Astrocyte of the cerebellum (primary cell): ENCODE data around the gene ALDH3B2.

ENCODE experiments used
- DNase-seq: peaks from one replicate; pipeline ENCODE4 v3.0.0-alpha.2; 2011; ENCODE audit warnings: low read depth
- H3K4me3 ChIP-seq: 2 replicates; pipeline ENCODE4 v1.5.1; 2011; ENCODE audit warnings: mild to moderate bottlenecking, low read depth, low read length, moderate library complexity
- in situ Hi-C: cut with HindIII; loops from 2 replicates; pipeline ENCODE4 v1.10.0; 2017; ENCODE audit warnings: low sequenced_read_pairs
- TF ChIP-seq, protein P1 (sequence below): IDR thresholded peaks from 2 replicates; pipeline ENCODE4 v1.5.1; 2012; ENCODE audit warnings: low read length, low read depth, moderate library complexity, mild to moderate bottlenecking; ENCODE audit errors: missing control alignments

ALDH3B2 gene

DNA sequence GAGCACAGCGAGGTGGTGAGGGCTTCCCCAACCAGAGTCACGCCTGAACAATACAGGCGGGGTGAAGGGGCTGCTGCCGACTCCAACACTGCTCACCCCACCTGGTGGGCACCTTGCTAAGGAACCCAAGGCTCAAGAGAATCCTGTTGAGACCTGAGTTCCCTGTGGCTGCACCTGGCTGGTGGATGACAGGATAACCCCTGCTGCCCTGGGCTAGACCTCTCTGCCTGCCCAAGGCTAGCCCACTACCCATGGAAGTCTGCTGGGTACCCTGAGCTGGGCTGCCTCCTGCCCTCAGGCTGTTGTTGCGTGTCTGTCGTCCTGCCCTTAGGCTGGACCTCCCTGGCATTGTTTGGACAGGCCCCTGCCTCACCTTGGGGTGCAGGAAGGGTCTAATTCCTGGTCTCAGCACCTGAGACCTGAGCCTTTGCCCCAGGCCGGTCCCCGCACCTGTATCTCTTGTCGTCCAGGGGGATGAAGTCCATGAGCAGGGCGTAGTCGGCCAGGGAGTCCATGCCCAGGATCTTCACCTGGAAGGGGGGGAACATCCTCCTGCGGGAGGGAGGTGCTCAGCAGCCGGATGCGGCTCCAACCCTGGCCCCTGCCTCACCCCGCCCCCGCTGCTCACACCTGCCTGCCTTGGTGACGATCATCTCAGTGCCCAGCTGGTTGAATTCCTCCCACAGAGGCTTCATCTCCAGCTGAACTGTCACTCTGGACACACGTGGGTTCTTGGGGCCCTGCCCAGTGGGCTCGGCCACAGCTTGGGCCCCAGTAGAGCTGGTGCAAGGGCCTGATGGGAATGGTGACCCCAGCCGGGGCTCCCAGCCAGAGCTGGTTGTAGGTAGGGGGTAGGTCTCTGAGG is 39.8 kb downstream of the ALDH3B2 start:
- H3K4me3 ChIP-seq, result no peak overlapping the region
- no peak for DNase-seq
- in situ Hi-C loops, result no loop called here
- TF ChIP-seq, protein P1, sequence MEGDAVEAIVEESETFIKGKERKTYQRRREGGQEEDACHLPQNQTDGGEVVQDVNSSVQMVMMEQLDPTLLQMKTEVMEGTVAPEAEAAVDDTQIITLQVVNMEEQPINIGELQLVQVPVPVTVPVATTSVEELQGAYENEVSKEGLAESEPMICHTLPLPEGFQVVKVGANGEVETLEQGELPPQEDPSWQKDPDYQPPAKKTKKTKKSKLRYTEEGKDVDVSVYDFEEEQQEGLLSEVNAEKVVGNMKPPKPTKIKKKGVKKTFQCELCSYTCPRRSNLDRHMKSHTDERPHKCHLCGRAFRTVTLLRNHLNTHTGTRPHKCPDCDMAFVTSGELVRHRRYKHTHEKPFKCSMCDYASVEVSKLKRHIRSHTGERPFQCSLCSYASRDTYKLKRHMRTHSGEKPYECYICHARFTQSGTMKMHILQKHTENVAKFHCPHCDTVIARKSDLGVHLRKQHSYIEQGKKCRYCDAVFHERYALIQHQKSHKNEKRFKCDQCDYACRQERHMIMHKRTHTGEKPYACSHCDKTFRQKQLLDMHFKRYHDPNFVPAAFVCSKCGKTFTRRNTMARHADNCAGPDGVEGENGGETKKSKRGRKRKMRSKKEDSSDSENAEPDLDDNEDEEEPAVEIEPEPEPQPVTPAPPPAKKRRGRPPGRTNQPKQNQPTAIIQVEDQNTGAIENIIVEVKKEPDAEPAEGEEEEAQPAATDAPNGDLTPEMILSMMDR, result no peak

DNA sequence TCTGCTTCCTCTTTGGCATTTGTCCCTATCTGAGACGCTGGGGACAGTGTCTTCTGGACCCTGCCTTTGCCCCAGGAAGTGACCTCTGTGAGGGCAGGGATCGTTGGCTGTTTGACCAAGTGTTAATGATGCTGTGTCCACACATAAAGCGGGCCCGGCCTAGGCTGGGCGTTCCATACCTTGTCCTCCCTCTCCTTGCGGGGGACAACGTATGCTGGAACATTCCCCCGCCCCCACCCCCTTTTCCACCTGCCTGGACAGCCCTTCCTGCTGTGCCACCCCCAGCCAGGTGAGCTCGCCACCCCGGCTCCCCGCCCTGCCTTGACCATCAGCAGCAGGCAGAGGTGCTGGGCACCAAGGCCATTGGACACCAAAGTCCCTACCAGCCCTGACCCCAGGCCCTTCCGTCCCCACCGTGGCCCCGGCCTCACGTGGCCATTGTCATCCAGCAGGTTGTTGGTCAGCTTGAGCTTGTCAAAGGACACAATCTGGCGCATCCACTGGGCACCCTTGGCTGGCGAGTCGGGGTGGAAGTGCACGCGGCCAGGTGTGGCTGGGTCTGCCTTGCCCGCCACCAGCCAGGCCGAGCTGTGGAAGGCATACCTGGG is 40.6 kb downstream of the ALDH3B2 start:
- TF ChIP-seq, protein P1, result no peak
- no peak for DNase-seq
- in situ Hi-C loops, result no loop called here
- H3K4me3 ChIP-seq, result no peak overlapping the region

DNA sequence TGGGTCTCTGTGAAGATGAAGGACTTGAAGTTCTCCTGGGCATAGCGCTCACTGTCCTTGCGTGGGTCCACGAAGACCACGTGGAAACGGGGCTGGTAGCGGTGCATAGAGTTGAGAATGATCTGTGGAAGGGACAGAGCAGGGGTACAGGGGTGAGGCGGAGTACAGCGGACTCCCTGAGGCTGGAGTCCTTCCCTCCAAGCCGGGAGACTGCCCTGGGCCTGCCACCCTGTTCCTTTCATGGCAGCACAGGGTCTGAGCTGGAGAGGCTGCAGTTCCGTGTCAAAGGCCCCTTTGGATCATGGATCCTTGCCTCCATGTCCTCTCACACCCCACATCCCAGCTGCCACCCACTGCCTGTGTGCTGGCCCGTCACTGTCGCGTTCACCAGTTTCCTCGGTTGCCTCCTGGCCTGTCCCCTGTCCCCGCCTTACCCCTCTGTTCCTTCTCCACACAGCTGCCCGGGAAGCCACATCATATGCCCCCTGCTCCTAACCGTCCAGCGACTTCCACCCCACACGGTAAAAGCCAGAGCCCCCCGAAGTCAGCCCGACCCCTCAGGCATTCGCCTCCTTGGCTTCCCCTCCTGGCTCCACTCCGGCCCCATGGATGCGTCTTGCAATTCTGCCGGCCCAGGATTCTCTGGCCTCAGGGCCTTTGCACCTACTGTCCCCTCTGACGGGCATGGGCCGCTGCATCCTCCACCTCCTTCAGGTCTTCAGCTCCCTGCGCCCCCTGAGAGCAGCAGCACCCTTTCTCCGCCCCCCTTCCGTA is 41.3 kb downstream of the ALDH3B2 start:
- DNase-seq, result no peak
- TF ChIP-seq, protein P1, result no peak
- in situ Hi-C loops, result no loop called here
- H3K4me3 ChIP-seq, result no peak overlapping the region

DNA sequence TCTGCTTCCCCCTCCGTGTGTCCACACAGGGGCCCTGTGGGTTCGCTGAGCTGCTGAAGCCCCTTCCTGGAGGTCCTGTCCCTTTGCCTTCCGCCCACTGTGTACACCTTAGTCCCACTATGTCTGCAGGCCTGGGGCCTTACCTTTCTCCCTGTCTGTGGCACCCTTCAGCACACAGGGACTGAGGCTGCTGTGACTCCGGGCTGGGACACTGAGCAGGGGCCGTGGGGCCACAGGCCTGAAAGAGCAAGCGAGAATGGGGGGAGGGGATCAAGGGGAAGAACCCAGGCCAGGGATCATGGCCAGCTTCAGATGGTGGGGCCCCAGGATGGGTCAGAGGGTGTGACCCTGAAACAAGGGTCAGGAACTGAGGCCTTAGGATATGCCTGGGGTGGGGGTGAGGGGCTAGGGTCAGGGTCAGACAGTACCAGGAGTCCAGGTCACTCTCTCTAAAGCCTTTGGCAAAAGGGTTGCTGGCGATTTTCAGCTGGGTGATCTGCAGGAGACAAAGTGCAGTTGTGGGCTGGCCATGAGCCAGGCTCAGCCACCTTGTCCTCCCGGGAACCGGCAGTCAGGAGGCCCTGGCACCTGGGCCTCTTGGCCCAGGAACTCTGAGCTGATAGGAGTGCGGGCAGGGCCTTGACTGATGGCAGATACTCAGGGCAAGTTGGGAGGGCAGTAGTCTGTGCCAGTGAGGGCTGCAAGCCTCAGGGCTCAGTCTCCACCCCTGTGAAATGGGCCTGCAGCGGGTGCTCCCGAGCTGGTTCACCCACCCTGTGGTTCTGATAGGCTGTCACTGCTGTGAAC is 42.0 kb downstream of the ALDH3B2 start:
- DNase-seq, result no peak
- no peak overlapping the region for H3K4me3 ChIP-seq
- in situ Hi-C loops, result no loop called here
- TF ChIP-seq, protein P1, result no peak

DNA sequence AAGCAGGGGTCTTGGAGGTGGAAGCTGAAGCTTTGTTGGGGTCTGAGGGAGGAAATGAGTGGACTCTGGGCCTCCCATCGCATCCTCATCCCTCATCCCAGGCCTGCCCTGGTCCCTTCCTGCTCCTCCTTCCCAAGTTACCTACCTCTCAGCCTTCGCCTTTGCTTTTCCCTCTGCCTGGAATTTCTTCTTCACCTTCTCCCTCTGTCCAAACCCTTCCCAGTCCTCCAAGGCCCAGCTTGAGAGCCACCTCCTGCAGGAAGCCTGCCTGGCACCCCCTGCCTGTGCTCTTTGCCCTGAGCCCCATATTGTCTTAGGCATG is 42.6 kb downstream of the ALDH3B2 start:
- no peak overlapping the region for H3K4me3 ChIP-seq
- no peak for DNase-seq
- in situ Hi-C loops, result no loop called here
- TF ChIP-seq, protein P1, result no peak

DNA sequence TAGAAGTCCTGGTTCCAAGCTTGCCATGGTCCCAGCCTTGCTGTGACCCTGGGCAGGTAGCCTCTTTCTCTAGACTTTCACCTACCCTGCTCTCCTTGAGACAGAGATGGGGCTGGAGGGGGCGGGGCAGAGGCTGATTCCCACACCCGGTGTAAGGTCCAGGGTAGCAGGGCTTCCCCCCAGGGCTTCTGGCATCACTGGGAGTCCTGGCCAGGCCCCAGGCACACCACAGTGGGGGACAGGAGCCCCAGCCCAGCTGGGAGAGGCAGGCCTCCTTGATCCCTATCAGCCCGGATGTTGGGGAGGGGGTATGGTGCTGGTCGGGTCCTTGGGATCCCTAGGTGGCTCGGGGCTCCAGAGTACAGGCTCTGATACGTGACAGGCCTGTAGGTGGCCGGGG is 43.0 kb downstream of the ALDH3B2 start:
- in situ Hi-C loops, result no loop called here
- DNase-seq, result no peak
- TF ChIP-seq, protein P1, result no peak
- no peak overlapping the region for H3K4me3 ChIP-seq
